WTC11 (cell line): ENCODE measurements around the gene SYCP3. TPM values are rescaled to one million over a fixed set of nuclear protein-coding genes. Genes with fewer than 3 reads are reported as not detected.
A peak's percentile ranks its signal among the peaks of the same experiment; 100 is the strongest.

Experiments used
- ATAC-seq: fragments of 200-7000 bp; cut with Tn5 transposase; 2 replicates; pipeline ENCODE4 v1.10.0; 2021; ENCODE audit warnings: mild to moderate bottlenecking, moderate library complexity
- CTCF ChIA-PET: fragments of 300-600 bp; sonication (Branson Sonifier 250); formaldehyde crosslinking; loops from one replicate; lab custom pipeline; 2021; ENCODE audit warnings: antibody characterized with exemption; lab: Charles Lee
- POLR2A ChIA-PET: fragments of 350-600 bp; sonication (Branson Sonifier 250); formaldehyde crosslinking; loops from one replicate; lab custom pipeline; 2021; ENCODE audit warnings: antibody characterized with exemption; lab: Charles Lee
- DNase-seq: peaks from one replicate; pipeline ENCODE4 v3.0.0; 2021; ENCODE audit warnings: low spot score
- H3K27ac Mint-ChIP-seq: 2 replicates; pipeline ENCODE4 v1.8.0; 2021; ENCODE audit warnings: mixed read lengths
- H3K27me3 Mint-ChIP-seq: 2 replicates; pipeline ENCODE4 v1.8.0; 2021; ENCODE audit warnings: low read depth, mild to moderate bottlenecking, moderate library complexity, mixed read lengths
- H3K36me3 Mint-ChIP-seq: 2 replicates; pipeline ENCODE4 v1.8.0; 2021; ENCODE audit warnings: mixed read lengths
- H3K4me1 Mint-ChIP-seq: 2 replicates; pipeline ENCODE4 v1.8.0; 2022; ENCODE audit warnings: mixed read lengths
- H3K4me3 Mint-ChIP-seq: 2 replicates; pipeline ENCODE4 v1.8.0; 2021; ENCODE audit warnings: mild to moderate bottlenecking, moderate library complexity, mixed read lengths
- H3K9me3 Mint-ChIP-seq: 2 replicates; pipeline ENCODE4 v1.8.0; 2021; ENCODE audit warnings: mixed read lengths
- AFF4 ChIP-seq: sonication (generic); formaldehyde crosslinking; IDR thresholded peaks from 2 replicates; pipeline ENCODE4 v1.8.1; 2023; ENCODE audit warnings: mild to moderate bottlenecking, missing genetic modification reagents, borderline replicate concordance
- CTCF ChIP-seq: fragments of 200-600 bp; IDR thresholded peaks from 2 replicates; pipeline ENCODE4 v1.8.0; 2022; ENCODE audit warnings: antibody characterized with exemption
- ELF4 ChIP-seq: sonication (generic); formaldehyde crosslinking; IDR thresholded peaks from 2 replicates; pipeline ENCODE4 v1.8.1; 2022; ENCODE audit warnings: low read depth, mild to moderate bottlenecking, moderate library complexity, missing genetic modification reagents
- EMX1 ChIP-seq: fragments of 250-450 bp; sonication (Bioruptor Pico); IDR thresholded peaks from 2 replicates; pipeline ENCODE4 v1.8.0; 2021; ENCODE audit warnings: mild to moderate bottlenecking
- GABPB1 ChIP-seq: sonication (generic); formaldehyde crosslinking; IDR thresholded peaks from 2 replicates; pipeline ENCODE4 v1.8.1; 2023; ENCODE audit warnings: mild to moderate bottlenecking, missing genetic modification reagents
- KAT7 ChIP-seq: sonication (generic); formaldehyde crosslinking; IDR thresholded peaks from 2 replicates; pipeline ENCODE4 v1.8.1; 2023; ENCODE audit warnings: missing genetic modification reagents, mild to moderate bottlenecking, borderline replicate concordance
- MLX ChIP-seq: sonication (generic); formaldehyde crosslinking; IDR thresholded peaks from 2 replicates; pipeline ENCODE4 v1.8.1; 2023; ENCODE audit warnings: mild to moderate bottlenecking, missing genetic modification reagents, moderate library complexity
- MYBL2 ChIP-seq: sonication (generic); formaldehyde crosslinking; IDR thresholded peaks from 2 replicates; pipeline ENCODE4 v1.8.1; 2023; ENCODE audit warnings: mild to moderate bottlenecking, moderate library complexity, missing genetic modification reagents
- TEAD1 ChIP-seq: sonication (generic); formaldehyde crosslinking; IDR thresholded peaks from 2 replicates; pipeline ENCODE4 v1.8.0; 2022; ENCODE audit warnings: mild to moderate bottlenecking, missing genetic modification reagents
- ZMAT4 ChIP-seq: fragments of 250-450 bp; sonication (Bioruptor Pico); IDR thresholded peaks from 2 replicates; pipeline ENCODE4 v1.9.0; 2021; ENCODE audit warnings: mild to moderate bottlenecking
- total RNA-seq: library from RNA; stranded (reverse); gene quantifications from 3 replicates; pipeline ENCODE4 v1.2.3, GENCODE V29; 2021
- TF ChIP-seq, protein P1 (sequence below): sonication (generic); formaldehyde crosslinking; IDR thresholded peaks from 2 replicates; pipeline ENCODE4 v1.8.0; 2022; ENCODE audit warnings: missing genetic modification reagents

Gene SYCP3
- total RNA-seq, 1 experiment from 2014 or later, result 0.15 TPM

DNA sequence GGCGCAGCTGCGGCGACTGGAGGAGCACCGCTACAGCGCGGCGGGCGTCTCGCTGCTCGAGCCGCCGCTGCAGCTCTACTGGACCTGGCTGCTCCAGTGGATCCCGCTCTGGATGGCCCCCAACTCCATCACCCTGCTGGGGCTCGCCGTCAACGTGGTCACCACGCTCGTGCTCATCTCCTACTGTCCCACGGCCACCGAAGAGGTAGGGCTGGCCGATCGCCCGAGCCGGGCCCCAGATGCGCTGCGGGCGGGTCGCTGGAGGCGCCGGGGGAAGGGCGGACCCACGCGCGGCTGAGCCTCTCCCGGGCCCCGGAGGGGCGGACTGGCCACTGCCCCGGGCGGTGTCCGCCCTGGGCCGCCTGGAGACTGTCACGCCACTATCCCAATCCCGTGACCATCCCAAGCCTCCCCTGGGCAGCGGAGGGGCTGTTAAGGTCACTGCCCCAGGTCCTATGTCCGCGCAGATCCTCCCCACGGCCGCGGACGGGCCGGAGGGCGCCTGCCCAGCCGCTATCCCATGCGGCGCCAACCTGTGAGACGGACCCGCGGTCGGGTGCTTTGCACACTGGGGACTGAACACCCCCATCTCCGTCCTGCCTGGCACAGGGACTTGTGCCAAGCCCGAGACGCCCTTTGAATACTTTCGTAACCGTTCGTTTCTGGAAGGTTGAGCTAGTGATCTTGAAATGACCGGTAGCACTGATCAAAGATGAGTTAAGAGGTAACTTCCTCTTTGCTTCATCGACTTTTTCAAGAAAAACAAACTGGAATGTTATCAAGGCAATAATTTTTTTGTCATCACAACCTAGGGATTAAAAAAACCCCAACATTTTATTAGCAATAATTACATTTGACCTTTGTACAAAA lies 41.1 kb downstream of the SYCP3 start:
- POLR2A ChIA-PET, result no interaction called here
- no peak overlapping the region; the same call in 1 of the 2 replicates for H3K27ac Mint-ChIP-seq

DNA sequence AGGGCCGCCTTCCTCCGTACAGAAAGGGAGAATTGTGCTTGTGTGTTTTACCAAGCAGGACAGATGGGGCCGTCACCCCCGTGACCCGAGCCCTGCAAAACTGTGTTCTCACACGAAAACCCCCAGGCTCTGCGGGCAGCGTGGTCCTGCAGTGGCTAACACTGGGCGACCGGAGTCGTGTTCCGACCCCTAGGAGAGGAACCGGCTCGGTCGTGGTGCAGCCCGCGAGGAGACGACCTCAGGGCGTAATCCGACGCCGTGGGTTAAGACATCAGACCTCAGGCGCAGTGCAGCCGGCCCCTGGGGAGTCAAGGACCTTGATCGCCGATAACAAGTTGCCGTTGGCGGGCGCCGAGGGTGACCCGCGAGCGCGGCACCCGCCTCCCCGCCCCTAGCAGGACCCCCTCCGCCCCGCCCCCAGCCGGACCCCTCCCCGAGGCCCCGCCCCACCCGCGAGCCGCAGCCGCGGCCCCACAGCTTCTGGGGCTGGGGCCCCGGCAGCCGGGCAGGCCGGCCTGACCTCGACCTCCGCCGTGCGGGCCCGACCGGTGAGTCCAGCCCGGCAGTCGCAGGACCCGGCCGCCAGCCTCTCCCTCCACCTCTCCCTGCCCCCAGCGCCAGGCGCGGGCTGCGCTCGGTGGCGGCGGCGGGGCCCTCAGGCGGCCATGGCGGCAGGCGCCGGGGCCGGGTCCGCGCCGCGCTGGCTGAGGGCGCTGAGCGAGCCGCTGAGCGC lies 41.9 kb downstream of the SYCP3 start, which contains the start of gene CHPT1:
CHPT1 (plus strand) TSS at position 444 of the 733 bp plus-strand sequence; CDS start at position 666, 222 bp downstream.
- ATAC-seq (peak; percentile 73), DNase-seq (peak; percentile 75)
- POLR2A ChIA-PET, result no interaction called here
- Mint-ChIP-seq H3K27me3 (peaks cover 23% of the 10 kb centered on the region), H3K27ac (peak within 1 kb of the TSS; percentile 32), H3K4me3 (peak within 1 kb of the TSS; percentile 90), H3K36me3 (no peaks in the 10 kb centered on the region), H3K4me1 (peaks cover 27% of the 10 kb centered on the region), H3K9me3 (no peaks in the 10 kb centered on the region)
- TF ChIP-seq KAT7 (CRISPR knock-in tag), result peak; percentile 51; the same call in 1 of the 2 replicates
- 0 out of 2 replicates have a peak, but pooled peaks have one; percentile 19 for TF ChIP-seq EMX1
- no peak for TF ChIP-seq MLX (CRISPR knock-in tag)
- CTCF ChIA-PET, result interaction anchor here (1.2 to 1.4 kb wide), 2 partner anchors 62 to 142 kb away, joined by 5 to 7 read pairs; no protein-coding TSS in a partner anchor

More for the DNA sequence above, 41.1 kb downstream of the SYCP3 start:
- TF ChIP-seq ELF4 (CRISPR knock-in tag) (no peak), CTCF (no peak), TEAD1 (CRISPR knock-in tag) (0 out of 2 replicates have a peak, but pooled peaks have one; percentile 17), ZMAT4 (CRISPR knock-in tag) (no peak), AFF4 (no peak)
- TF ChIP-seq, all 79 proteins: peak for 1
- Mint-ChIP-seq H3K4me1 (peaks cover 35% of the 10 kb centered on the region), H3K4me3 (peak overlapping the region; percentile 89), H3K27me3 (peaks cover 23% of the 10 kb centered on the region), H3K36me3 (no peaks in the 10 kb centered on the region), H3K9me3 (no peaks in the 10 kb centered on the region)
- CTCF ChIA-PET, result interaction anchor here (0.8 to 1.4 kb wide), 3 partner anchors 15 to 142 kb away, joined by 3 to 7 read pairs (median 5); no protein-coding TSS in a partner anchor
- ATAC-seq (peak; percentile 2), DNase-seq (no peak)

DNA sequence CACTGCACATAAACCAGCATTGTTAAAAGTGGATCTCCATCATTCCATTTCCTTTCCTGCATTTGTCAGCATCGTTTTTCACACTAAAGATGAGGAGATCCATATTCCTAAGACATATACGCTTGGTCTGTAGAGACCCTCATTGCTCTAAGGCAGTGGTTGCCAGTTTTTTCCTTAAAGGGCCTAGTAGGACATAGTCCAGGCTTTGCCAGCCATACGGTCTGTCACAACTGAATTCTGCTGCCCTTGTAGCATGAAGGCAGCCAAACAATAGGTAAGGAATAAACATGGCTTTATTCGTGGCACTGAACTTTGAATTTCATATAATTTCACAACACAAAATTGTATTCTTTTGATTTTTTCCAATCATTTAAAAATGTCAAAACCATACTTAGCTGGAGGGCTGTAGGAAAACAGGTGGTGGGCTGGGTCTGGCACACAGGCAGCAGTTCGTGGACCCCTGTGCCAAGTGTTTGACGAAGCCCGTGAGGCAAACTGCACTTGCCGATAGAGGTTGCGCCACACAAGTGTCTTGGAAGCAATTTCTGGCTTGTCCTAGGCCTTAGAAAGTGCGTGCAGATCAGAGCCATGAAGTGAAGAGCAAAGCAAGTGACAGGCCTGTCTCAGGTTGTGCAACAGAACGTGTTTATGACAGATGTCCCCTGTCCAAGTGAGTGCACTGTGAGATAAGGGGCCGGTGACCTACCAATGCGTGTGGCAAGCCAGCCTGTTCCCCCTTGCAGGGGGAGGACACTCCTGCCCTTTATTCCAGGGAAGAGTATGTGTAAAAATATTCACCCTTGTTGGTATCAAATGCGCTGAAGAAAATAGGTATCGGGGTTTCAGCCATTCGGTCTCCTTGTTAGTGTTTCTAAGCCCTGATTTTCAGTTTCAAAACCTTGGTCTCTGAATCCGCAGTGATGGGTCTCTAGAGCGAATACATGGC lies 42.7 kb downstream of the SYCP3 start:
- ChIA-PET CTCF (no interaction called here), POLR2A (no interaction called here)
- Mint-ChIP-seq H3K36me3 (no peaks in the 10 kb centered on the region), H3K27me3 (peaks cover 23% of the 10 kb centered on the region), H3K27ac (no peak overlapping the region; the same call in 1 of the 2 replicates), H3K9me3 (no peaks in the 10 kb centered on the region), H3K4me1 (peaks cover 27% of the 10 kb centered on the region), H3K4me3 (peak overlapping the region; percentile 90)
- ATAC-seq (no peak), DNase-seq (no peak)
- TF ChIP-seq, protein P1, sequence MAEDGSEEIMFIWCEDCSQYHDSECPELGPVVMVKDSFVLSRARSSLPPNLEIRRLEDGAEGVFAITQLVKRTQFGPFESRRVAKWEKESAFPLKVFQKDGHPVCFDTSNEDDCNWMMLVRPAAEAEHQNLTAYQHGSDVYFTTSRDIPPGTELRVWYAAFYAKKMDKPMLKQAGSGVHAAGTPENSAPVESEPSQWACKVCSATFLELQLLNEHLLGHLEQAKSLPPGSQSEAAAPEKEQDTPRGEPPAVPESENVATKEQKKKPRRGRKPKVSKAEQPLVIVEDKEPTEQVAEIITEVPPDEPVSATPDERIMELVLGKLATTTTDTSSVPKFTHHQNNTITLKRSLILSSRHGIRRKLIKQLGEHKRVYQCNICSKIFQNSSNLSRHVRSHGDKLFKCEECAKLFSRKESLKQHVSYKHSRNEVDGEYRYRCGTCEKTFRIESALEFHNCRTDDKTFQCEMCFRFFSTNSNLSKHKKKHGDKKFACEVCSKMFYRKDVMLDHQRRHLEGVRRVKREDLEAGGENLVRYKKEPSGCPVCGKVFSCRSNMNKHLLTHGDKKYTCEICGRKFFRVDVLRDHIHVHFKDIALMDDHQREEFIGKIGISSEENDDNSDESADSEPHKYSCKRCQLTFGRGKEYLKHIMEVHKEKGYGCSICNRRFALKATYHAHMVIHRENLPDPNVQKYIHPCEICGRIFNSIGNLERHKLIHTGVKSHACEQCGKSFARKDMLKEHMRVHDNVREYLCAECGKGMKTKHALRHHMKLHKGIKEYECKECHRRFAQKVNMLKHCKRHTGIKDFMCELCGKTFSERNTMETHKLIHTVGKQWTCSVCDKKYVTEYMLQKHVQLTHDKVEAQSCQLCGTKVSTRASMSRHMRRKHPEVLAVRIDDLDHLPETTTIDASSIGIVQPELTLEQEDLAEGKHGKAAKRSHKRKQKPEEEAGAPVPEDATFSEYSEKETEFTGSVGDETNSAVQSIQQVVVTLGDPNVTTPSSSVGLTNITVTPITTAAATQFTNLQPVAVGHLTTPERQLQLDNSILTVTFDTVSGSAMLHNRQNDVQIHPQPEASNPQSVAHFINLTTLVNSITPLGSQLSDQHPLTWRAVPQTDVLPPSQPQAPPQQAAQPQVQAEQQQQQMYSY (CRISPR knock-in tag), result no peak
- 0 out of 2 replicates have a peak, but pooled peaks have one; percentile 27 for TF ChIP-seq MYBL2 (CRISPR knock-in tag)
- TF ChIP-seq GABPB1, result peak; percentile 71
